SK-N-SH (cell line): ENCODE measurements around the gene MTAP. TPM values are rescaled to one million over a fixed set of nuclear protein-coding genes. Genes with fewer than 3 reads are reported as not detected.

ENCODE experiments used
- CTCF ChIA-PET: fragments of 300-600, 350-600 bp; formaldehyde crosslinking; extraction: SDS; loops from one replicate; lab custom pipeline; 2021; lab: Yijun Ruan, JAX
- POLR2A ChIA-PET: fragments of 350-600 bp; sonication (Branson Sonifier 250); formaldehyde crosslinking; extraction: SDS; loops from one replicate; lab custom pipeline; 2020; ENCODE audit warnings: antibody characterized with exemption, inconsistent platforms; lab: Yijun Ruan, JAX
- DNase-seq: peaks from one replicate; pipeline ENCODE4 v3.0.0; 2012
- H2AFZ ChIP-seq: fragments of 200-600 bp; sonication (generic); 2 replicates; pipeline ENCODE4 v1.8.1; 2016; ENCODE audit warnings: antibody characterized with exemption, mild to moderate bottlenecking, low read depth
- H3F3A ChIP-seq: fragments of 200-600 bp; sonication (generic); replicated peaks from 2 replicates; pipeline ENCODE3; 2016; ENCODE audit warnings: antibody characterized with exemption, mild to moderate bottlenecking; ENCODE audit not compliant: insufficient read depth
- H3K27ac ChIP-seq, 2 experiments: fragments of 200-500 bp in 1 of 2; fragments of 200-600 bp in 1 of 2; sonication (Bioruptor generic) in 1 of 2; sonication (generic), shearing (Covaris generic) in 1 of 2; 2 replicates each; pipeline versions ENCODE4 v1.5.1 to v1.6.1; 2014 to 2016; ENCODE audit warnings: low read depth in 2 of 2, inconsistent platforms in 1 of 2, low read length in 1 of 2, mild to moderate bottlenecking in 1 of 2, mixed read lengths in 1 of 2
- H3K27me3 ChIP-seq: fragments of 200-600 bp; sonication (generic), shearing (Covaris generic); 2 replicates; pipeline ENCODE4 v1.6.1; 2016; ENCODE audit warnings: mixed run types; ENCODE audit not compliant: insufficient read depth
- H3K36me3 ChIP-seq, 2 experiments: fragments of 200-500 bp in 1 of 2; fragments of 200-600 bp in 1 of 2; sonication (Bioruptor generic) in 1 of 2; sonication (generic) in 1 of 2; replicated peaks in 1 of 2; 2 replicates each; pipeline versions ENCODE3 to v1.5.1; 2014 to 2016; ENCODE audit warnings: low read length in 1 of 2, mild to moderate bottlenecking in 1 of 2; ENCODE audit not compliant: insufficient read depth in 2 of 2, control insufficient read depth in 1 of 2
- H3K4me1 ChIP-seq, 2 experiments: fragments of 200-500 bp in 1 of 2; fragments of 200-600 bp in 1 of 2; sonication (Bioruptor generic) in 1 of 2; sonication (generic), shearing (Covaris generic) in 1 of 2; 2 replicates each; pipeline versions ENCODE4 v1.5.1 to v1.6.1; 2014 to 2016; ENCODE audit warnings: low read depth in 1 of 2, low read length in 1 of 2, mixed run types in 1 of 2; ENCODE audit not compliant: insufficient read depth in 2 of 2, control insufficient read depth in 1 of 2
- H3K4me2 ChIP-seq: fragments of 200-600 bp; sonication (generic), shearing (Covaris generic); 2 replicates; pipeline ENCODE4 v1.6.1; 2017; ENCODE audit warnings: mixed run types
- H3K4me3 ChIP-seq, 2 experiments: fragments of 200-500 bp in 1 of 2; fragments of 200-600 bp in 1 of 2; sonication (Bioruptor generic) in 1 of 2; sonication (generic), shearing (Covaris generic) in 1 of 2; 2 replicates each; pipeline versions ENCODE4 v1.5.1 to v1.8.1; 2014 to 2016; ENCODE audit warnings: low read depth in 2 of 2, inconsistent platforms in 1 of 2, low read length in 1 of 2, mild to moderate bottlenecking in 1 of 2, mixed read lengths in 1 of 2, moderate library complexity in 1 of 2
- H3K79me2 ChIP-seq: fragments of 200-600 bp; sonication (generic); 2 replicates; pipeline ENCODE4 v1.8.1; 2017; ENCODE audit warnings: mild to moderate bottlenecking; ENCODE audit not compliant: insufficient read depth
- H3K9ac ChIP-seq: fragments of 200-600 bp; sonication (generic); 2 replicates; pipeline ENCODE4 v1.6.1; 2017; ENCODE audit warnings: mixed run types
- H3K9me2 ChIP-seq: fragments of 200-600 bp; sonication (generic); 2 replicates; pipeline ENCODE4 v1.6.1; 2017; ENCODE audit warnings: mixed run types
- H3K9me3 ChIP-seq: fragments of 200-600 bp; sonication (generic); 2 replicates; pipeline ENCODE4 v1.6.1; 2017; ENCODE audit warnings: mixed run types, mild to moderate bottlenecking, moderate library complexity
- H4K20me1 ChIP-seq: fragments of 200-600 bp; sonication (generic); 2 replicates; pipeline ENCODE4 v1.6.1; 2017; ENCODE audit warnings: mild to moderate bottlenecking, mixed run types; ENCODE audit not compliant: insufficient read depth
- EP300 ChIP-seq, 2 experiments: IDR thresholded peaks; 2 replicates each; pipeline versions ENCODE4 v1.4.0 to v1.6.1; 2012; ENCODE audit warnings: borderline replicate concordance in 1 of 2, low read depth in 1 of 2, low read length in 1 of 2
- EZH2phosphoT487 ChIP-seq: fragments of 200-600 bp; sonication (generic); IDR thresholded peaks from 2 replicates; pipeline ENCODE4 v1.6.1; 2017; ENCODE audit warnings: low read depth, mixed run types, mild to moderate bottlenecking, antibody characterized with exemption, moderate library complexity, borderline replicate concordance
- GABPA ChIP-seq: IDR thresholded peaks from 2 replicates; pipeline ENCODE4 v1.4.0; 2012; ENCODE audit warnings: low read depth, mild to moderate bottlenecking
- JUND ChIP-seq: IDR thresholded peaks from 2 replicates; pipeline ENCODE4 v1.4.0; 2012
- MXI1 ChIP-seq: IDR thresholded peaks from 2 replicates; pipeline ENCODE4 v1.6.1; 2012; ENCODE audit warnings: mild to moderate bottlenecking, low read depth, low read length, improper control_type of control experiment
- NFIC ChIP-seq: IDR thresholded peaks from 2 replicates; pipeline ENCODE4 v1.4.0; 2012; ENCODE audit warnings: borderline replicate concordance
- NRF1 ChIP-seq: IDR thresholded peaks from 2 replicates; pipeline ENCODE4 v1.6.1; 2012; ENCODE audit warnings: low read depth, mild to moderate bottlenecking, low read length
- POLR2AphosphoS5 ChIP-seq: IDR thresholded peaks from 2 replicates; pipeline ENCODE4 v1.6.1; 2012; ENCODE audit warnings: low read depth, low read length
- RFX5 ChIP-seq: IDR thresholded peaks from 2 replicates; pipeline ENCODE4 v1.6.1; 2012; ENCODE audit warnings: mild to moderate bottlenecking, improper control_type of control experiment, low read length
- SMC3 ChIP-seq: IDR thresholded peaks from 2 replicates; pipeline ENCODE4 v1.6.1; 2012; ENCODE audit warnings: low read depth, low read length, improper control_type of control experiment
- TCF12 ChIP-seq: IDR thresholded peaks from 2 replicates; pipeline ENCODE4 v1.4.0; 2012
- TEAD4 ChIP-seq: IDR thresholded peaks from 2 replicates; pipeline ENCODE4 v1.4.0; 2012; ENCODE audit warnings: mild to moderate bottlenecking, borderline replicate concordance; ENCODE audit not compliant: insufficient read depth
- YY1 ChIP-seq: IDR thresholded peaks from 2 replicates; pipeline ENCODE4 v1.4.0; 2012; ENCODE audit warnings: low read depth, mild to moderate bottlenecking
- WGBS: methylation state at CpG from one replicate; pipeline ENCODE4 v1.1.6; 2017; ENCODE audit warnings: low lambda C conversion rate; 5-methylcytosine and 5-hydroxymethylcytosine counted together
- polyA plus RNA-seq, 3 experiments: library from polyadenylated mRNA; depleted of rRNA; stranded (reverse); fragments of >200 nt; gene quantifications; 2 replicates each; pipeline ENCODE4 v1.2.3, GENCODE V29; 2012
- TF ChIP-seq, protein P1 (sequence below): IDR thresholded peaks from 2 replicates; pipeline ENCODE4 v1.4.0; 2012; ENCODE audit warnings: low read depth, borderline replicate concordance
- TF ChIP-seq, protein P2 (sequence below): fragments of 150-350 bp; IDR thresholded peaks from 2 replicates; pipeline ENCODE4 v1.6.1; 2017; ENCODE audit warnings: antibody characterized with exemption, low read length, low read depth, borderline replicate concordance
- TF ChIP-seq, protein P3 (sequence below): fragments of 150-350 bp; IDR thresholded peaks from 2 replicates; pipeline ENCODE4 v1.6.1; 2016; ENCODE audit warnings: mild to moderate bottlenecking, low read depth, low read length

The MTAP gene
- polyA plus RNA-seq, 1 of the 3 experiments (the other 2 are of a cell fraction): 9.8 TPM

DNA sequence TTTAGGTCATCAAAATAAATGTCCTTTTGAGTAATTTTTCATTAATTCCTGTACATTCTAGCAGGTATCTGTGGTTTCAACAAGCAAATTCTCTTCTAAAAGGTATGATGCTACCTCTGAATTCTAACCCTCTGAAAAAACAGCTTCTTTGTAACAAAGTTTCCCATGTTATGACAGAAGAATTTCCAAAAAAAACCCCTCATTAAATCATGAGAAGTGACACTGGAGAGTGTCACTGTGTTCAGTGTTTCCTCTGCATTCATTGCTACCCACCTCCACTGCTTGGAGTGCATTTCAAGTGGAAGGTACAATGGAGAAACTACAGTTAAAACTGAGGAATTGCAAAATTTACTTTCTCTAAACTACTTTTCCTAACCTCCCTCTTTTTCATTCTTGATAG, 181.7 kb downstream of the MTAP start (continued):
- TF ChIP-seq, protein P1, sequence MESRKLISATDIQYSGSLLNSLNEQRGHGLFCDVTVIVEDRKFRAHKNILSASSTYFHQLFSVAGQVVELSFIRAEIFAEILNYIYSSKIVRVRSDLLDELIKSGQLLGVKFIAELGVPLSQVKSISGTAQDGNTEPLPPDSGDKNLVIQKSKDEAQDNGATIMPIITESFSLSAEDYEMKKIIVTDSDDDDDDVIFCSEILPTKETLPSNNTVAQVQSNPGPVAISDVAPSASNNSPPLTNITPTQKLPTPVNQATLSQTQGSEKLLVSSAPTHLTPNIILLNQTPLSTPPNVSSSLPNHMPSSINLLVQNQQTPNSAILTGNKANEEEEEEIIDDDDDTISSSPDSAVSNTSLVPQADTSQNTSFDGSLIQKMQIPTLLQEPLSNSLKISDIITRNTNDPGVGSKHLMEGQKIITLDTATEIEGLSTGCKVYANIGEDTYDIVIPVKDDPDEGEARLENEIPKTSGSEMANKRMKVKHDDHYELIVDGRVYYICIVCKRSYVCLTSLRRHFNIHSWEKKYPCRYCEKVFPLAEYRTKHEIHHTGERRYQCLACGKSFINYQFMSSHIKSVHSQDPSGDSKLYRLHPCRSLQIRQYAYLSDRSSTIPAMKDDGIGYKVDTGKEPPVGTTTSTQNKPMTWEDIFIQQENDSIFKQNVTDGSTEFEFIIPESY: no peak
- TF ChIP-seq NFIC: no peak
- TF ChIP-seq, all 33 proteins: peak for 0

DNA sequence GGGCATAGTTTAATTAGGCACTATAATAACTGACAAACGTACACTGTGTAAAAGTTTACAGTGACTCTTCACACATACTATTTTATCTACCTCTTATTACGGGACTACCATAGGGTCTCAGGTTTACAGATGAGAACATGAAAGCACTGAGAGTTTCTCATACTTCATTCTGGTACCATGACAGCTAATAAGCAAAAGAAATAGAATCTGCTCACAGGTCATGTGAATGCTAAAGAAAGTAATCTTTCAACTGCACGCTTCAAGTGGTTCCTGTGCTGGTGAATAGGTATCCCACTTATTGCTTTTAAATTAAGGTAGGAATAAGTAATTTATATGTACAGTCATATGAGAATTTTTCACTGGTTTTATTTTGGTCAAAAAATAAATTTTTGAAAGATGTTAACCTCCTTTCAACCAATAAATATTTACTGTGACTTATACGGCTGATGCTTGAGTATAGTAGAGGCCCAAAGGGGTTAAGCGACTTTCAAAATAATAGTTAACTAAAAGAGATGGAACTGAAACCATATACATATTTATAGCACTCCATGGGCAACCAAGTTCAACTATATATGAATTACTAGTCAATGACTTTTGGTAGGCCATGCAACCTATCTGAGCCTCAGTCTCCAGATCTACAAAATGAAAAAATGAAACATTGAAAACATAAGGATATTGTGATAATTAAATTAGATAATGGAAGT, 183.7 kb downstream of the MTAP start:
- POLR2A ChIA-PET: no interaction called here
- H3K4me2 ChIP-seq: no peak overlapping the region

More for the DNA sequence above, 183.7 kb downstream of the MTAP start:
- Histone ChIP-seq H3K4me1 (no peaks in the 10 kb centered on the region; a peak in 1 of 4 replicates), H4K20me1 (no peaks in the 10 kb centered on the region), H3K9me3 (no peaks in the 10 kb centered on the region), H3K9me2 (no peaks in the 10 kb centered on the region), H3K4me3 (no peak overlapping the region), H2AFZ (no peak overlapping the region; the same call in 1 of the 2 replicates), H3F3A (no peaks in the 10 kb centered on the region), H3K79me2 (no peaks in the 10 kb centered on the region), H3K36me3 (no peaks in the 10 kb centered on the region), H3K27ac (no peak overlapping the region), H3K9ac (no peak overlapping the region), H3K27me3 (no peaks in the 10 kb centered on the region; the same call in 1 of the 2 replicates)
- WGBS: 77% methylated on average over 5 of the region's 5 CpGs
- TF ChIP-seq NFIC (no peak), JUND (no peak), MXI1 (no peak), EP300 (IDR thresholded peaks at IDR 0.05; ENCODE audit: borderline replicate concordance in 1 of 2, low read depth in 1 of 2, low read length in 1 of 2) (no peak), NRF1 (no peak), YY1 (no peak), SMC3 (no peak), TEAD4 (no peak), GABPA (no peak), RFX5 (no peak), TCF12 (no peak), EZH2phosphoT487 (no peak), POLR2AphosphoS5 (no peak)
- TF ChIP-seq, protein P2, sequence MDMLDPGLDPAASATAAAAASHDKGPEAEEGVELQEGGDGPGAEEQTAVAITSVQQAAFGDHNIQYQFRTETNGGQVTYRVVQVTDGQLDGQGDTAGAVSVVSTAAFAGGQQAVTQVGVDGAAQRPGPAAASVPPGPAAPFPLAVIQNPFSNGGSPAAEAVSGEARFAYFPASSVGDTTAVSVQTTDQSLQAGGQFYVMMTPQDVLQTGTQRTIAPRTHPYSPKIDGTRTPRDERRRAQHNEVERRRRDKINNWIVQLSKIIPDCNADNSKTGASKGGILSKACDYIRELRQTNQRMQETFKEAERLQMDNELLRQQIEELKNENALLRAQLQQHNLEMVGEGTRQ: no peak
- TF ChIP-seq, protein P1: no peak
- TF ChIP-seq, protein P3, sequence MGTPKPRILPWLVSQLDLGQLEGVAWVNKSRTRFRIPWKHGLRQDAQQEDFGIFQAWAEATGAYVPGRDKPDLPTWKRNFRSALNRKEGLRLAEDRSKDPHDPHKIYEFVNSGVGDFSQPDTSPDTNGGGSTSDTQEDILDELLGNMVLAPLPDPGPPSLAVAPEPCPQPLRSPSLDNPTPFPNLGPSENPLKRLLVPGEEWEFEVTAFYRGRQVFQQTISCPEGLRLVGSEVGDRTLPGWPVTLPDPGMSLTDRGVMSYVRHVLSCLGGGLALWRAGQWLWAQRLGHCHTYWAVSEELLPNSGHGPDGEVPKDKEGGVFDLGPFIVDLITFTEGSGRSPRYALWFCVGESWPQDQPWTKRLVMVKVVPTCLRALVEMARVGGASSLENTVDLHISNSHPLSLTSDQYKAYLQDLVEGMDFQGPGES: no peak
- DNase-seq: no peak
- CTCF ChIA-PET: interaction anchor here (0.9 to 2.2 kb wide), 5 partner anchors 9 to 172 kb away, joined by 3 to 6 read pairs (median 4); partner anchors contain the start of gene CDKN2B
